GM18519 (cell line): ENCODE results near the gene FIS1.
"Not testable (repeated sequence)": the region's sequence is repeated elsewhere in the genome, so short reads cannot be mapped to it uniquely, and the experiment has no call there.

ENCODE experiments used
- ATAC-seq: cut with Tn5 transposase; IDR thresholded peaks from one replicate; pipeline ENCODE4 v1.9.1; 2021; ENCODE audit warnings: mild to moderate bottlenecking, moderate library complexity; ENCODE audit not compliant: unreplicated experiment, low FRiP score

Gene FIS1

GRCh38 chr7:101244375-101245146 lies at the start of gene FIS1:
Gene FIS1 (minus strand): TSS chr7:101245081. CDS start chr7:101245004, 77 bp downstream.
- peak; percentile 72 for ATAC-seq

GRCh38 chr7:101294039-101294831 lies 49.4 kb upstream of the FIS1 start:
- ATAC-seq = no peak

- not testable (repeated sequence) for ATAC-seq
Observed at GRCh38 chr7:101293069-101294021, 48.5 kb upstream of the FIS1 start.

- not testable (repeated sequence) for ATAC-seq
Observed at GRCh38 chr7:101292566-101292965, 47.7 kb upstream of the FIS1 start.

DNA sequence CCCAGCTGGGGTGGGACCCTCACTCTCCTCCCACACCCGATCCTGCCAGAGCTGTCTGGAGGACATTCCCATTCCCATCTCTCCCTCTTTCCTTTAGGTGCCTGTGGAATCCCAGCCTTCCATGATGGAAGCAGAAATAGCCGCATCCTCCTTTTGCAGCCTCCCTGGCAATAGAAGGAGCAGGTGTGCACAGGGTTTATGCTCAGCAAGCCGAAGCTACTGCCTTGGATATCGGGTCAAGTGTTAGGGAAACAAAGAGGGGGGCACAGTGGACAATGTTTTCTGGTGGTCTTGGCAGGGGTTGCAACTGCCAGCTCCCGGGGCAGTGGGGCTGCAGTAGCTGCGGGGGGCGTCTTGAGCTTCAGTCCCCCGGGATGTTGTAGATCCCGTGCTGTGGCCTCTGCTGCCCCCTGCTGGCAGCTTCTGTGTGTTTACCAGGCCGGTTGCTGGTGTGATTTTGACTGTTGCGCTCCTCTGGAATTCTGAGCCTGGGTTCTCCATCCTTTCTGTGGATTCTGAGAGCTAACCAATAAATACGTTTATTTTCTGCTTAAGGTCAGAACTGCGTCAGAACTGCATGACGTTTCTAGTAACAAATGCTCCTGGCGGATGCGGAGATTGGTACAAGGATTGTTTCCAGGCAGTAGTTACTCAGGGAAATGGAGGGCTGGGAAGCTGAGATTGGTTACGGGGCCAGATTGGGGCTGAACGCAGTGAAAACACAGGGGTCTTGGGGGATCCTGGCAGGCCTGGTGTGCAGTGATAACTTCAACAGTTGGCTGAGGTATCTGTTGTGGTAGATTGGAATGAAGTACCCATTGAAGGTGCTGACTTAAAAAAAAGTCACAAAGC lies 45.5 kb upstream of the FIS1 start:
- not testable (repeated sequence) for ATAC-seq

- ATAC-seq = peak; percentile 76
Observed at GRCh38 chr7:101289687-101290086, 44.8 kb upstream of the FIS1 start.

DNA sequence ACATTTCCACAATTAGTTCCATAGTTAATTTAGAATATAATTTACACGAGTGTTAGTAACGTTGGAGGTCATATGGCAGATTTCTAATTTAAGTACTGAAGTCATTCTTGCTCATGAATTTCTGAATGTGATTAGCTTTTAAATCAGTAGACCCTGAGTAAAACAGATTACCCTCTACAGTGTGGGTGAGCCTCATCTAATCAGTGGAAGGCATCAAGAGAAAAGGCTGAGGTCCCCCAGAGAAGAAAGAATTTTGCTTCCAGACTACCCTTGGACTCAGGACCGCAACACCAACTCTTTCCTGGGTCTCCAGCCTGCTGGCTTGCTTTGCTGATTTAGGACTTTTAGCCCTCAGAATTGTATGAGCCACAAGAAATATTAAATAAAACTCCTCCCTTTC lies 43.6 kb upstream of the FIS1 start:
- no peak for ATAC-seq

DNA sequence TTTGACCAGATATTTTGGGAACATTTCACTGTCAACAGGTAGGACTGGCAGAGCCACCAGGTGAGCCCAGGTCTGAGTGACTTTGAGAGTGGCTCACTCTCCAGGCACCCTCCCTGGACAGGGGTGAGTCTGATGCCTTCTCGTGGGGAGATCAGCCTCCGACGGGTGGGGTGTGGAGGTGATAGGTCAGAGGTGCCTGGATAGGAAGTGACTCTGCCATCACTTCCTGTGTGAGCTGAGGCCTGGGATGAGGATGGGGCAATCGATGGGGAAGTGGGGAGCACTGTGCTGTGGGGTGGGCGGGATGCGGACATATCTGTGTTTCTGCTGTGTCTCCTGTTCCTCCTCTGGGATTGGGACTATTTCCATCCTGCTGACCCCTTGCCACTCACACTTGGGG lies 42.2 kb upstream of the FIS1 start:
- ATAC-seq = no peak

GRCh38 chr7:101285880-101286279 lies 41.0 kb upstream of the FIS1 start:
- ATAC-seq = not testable (repeated sequence)

GRCh38 chr7:101285171-101285570 lies 40.3 kb upstream of the FIS1 start:
- no peak for ATAC-seq

DNA sequence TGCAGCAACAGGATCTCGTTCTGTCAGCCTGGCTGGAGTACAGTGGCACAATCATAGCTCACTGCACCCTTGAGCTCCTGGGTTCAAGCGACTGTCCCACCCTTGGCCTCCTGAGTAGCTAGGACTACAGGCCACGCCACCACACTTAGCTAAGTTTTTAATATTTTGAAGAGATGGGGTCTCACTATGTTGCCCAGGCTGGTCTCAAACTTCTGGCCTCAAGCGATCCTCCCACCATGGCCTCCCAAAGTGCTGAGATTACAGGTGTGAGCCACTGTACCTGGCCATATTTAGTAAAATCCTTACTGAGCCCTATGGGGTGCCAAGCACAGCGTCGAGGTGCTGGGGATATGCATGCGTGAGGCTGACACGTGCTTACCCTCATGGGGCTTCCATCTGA lies 36.0 kb upstream of the FIS1 start:
- not testable (repeated sequence) for ATAC-seq

GRCh38 chr7:101278461-101279292 lies 33.8 kb upstream of the FIS1 start:
- ATAC-seq = no peak

DNA sequence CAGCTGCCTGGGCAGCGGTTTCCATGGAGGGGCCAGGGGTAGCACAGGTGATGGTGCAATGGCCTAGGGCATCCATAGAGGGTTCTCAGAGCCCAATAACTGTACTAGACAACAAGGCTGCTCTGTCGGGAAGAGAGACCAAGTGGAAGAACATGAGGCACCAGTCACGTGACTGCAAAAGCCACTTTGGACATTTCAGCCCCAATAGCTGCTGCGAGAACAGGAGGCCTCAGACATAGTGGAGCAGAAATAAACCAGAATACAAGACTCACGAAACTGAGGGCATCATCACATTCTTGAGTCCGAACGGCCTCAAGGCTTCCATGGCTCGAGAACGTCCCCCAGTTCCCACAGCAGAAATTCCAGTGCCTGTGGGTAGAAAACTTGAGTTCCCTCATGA lies 32.3 kb upstream of the FIS1 start:
- ATAC-seq = no peak

DNA sequence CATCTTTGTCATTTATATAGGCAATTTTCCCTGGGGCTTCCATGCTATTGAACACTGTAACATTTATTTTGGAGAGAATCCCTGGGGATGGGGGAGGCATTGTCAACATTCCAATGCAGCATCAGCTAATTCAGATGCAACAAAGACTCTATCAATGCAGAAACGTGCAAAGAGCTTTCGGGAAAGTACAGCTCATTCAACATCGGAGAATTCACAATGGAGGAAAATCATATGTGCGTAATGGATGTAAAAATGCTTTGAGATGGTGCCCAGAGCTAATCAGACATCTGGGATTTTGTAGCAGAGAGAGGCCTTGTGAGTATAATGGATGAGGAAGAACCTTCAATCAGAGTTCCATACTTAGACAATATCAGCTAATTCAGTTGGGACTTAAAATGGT lies 28.3 kb upstream of the FIS1 start:
- ATAC-seq = no peak

- ATAC-seq = no peak
Observed at GRCh38 chr7:101271021-101271420, 26.1 kb upstream of the FIS1 start.

DNA sequence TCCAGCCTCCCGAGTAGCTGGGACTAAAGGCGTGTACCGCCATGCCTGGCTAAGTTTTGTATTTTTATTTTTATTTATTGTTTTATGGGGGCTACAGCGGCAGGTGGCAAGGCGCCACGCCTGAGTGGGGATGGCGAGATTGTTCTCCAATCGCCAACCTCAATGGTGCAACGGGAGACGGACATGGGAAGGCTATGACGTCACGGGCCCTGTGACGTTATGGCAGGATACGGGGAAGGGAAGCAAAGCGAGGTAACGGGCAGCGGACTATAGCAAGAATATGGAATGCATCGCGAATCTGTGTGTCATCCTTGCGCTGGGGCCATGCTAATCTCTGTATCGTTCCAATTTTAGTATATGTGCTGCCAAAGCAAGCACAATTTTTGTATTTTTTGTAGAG lies 24.8 kb upstream of the FIS1 start:
- no peak for ATAC-seq

GRCh38 chr7:101265622-101266516 lies 21.0 kb upstream of the FIS1 start:
- no peak for ATAC-seq
